Measurements from ENCODE around the gene PDIA5. TPM values are rescaled to one million over a fixed set of nuclear protein-coding genes. Genes with fewer than 3 reads are reported as not detected.

The PDIA5 gene
- total and polyA plus RNA-seq, 4 donors: 36.8 to 94.6 (median 63.3) TPM

GRCh38 chr3:123090728-123091531, 24.1 kb downstream of the PDIA5 start:
- Histone ChIP-seq H3K9ac (ENCODE audit: low read depth in 1 of 2, low read length in 2 of 2) (no peak overlapping the region), H3K4me3 (ENCODE audit: low read depth in 1 of 3, low read length in 3 of 3) (no peak overlapping the region), H3K36me3 (ENCODE audit: control insufficient read depth in 4 of 4, insufficient read depth in 3 of 4, low read depth in 1 of 4, low read length in 3 of 4) (peaks cover 6 to 26% (median 23%) of the 10 kb centered on the region in 4 donors), H3K27ac (ENCODE audit: low read depth in 1 of 2, low read length in 2 of 2) (no peak overlapping the region), H3K9me3 (ENCODE audit: control insufficient read depth in 4 of 4, low read length in 3 of 4) (no peaks in the 10 kb centered on the region), H3K27me3 (ENCODE audit: control insufficient read depth in 4 of 4, insufficient read depth in 4 of 4, low read length in 3 of 4) (no peaks in the 10 kb centered on the region), H3K4me1 (ENCODE audit: control insufficient read depth in 4 of 4, insufficient read depth in 4 of 4, low read length in 3 of 4) (peaks cover 20 to 70% (median 55%) of the 10 kb centered on the region in 4 donors)
- 87% methylated on average over 12 of the region's 12 CpGs for WGBS
- no peak for DNase-seq (ENCODE audit: low spot score)
- TF ChIP-seq EGR1 (IDR thresholded peaks at IDR 0.05; ENCODE audit: low read depth in 2 of 2) (no peak), MAX (IDR thresholded peaks at IDR 0.05) (no peak), SP1 (IDR thresholded peaks at IDR 0.05) (no peak), REST (IDR thresholded peaks at IDR 0.05) (no peak), HNF4A (conservative IDR thresholded peaks at IDR 0.05) (no peak), NR2F2 (IDR thresholded peaks at IDR 0.05) (no peak), FOXA1 (IDR thresholded peaks at IDR 0.05) (no peak), TAF1 (conservative IDR thresholded peaks at IDR 0.05) (no peak), YY1 (IDR thresholded peaks at IDR 0.05) (no peak), ZBTB33 (IDR thresholded peaks at IDR 0.05) (no peak), RAD21 (IDR thresholded peaks at IDR 0.05) (no peak), HNF4G (IDR thresholded peaks at IDR 0.05) (no peak), GABPA (IDR thresholded peaks at IDR 0.05 in 1 of 2, conservative IDR thresholded peaks at IDR 0.05 in 1 of 2) (no peak), JUND (IDR thresholded peaks at IDR 0.05) (no peak), ATF3 (IDR thresholded peaks at IDR 0.05) (no peak), RXRA (IDR thresholded peaks at IDR 0.05) (no peak), CTCF (IDR thresholded peaks at IDR 0.05; ENCODE audit: low read depth, low read length, missing input control) (no peak), FOXA2 (IDR thresholded peaks at IDR 0.05) (no peak)
